ENCODE measurements around the gene FCHSD1. TPM values are rescaled to one million over a fixed set of nuclear protein-coding genes. Genes with fewer than 3 reads are reported as not detected.

The FCHSD1 gene
- polyA plus RNA-seq, 5 donors, result 18.7 to 26.5 (median 19.1) TPM

GRCh38 chr5:141646026-141646425 is 5.2 kb downstream of the FCHSD1 start:
- DNase-seq, result no peak

GRCh38 chr5:141641634-141642267 is 9.5 kb downstream of the FCHSD1 start:
- no peak for DNase-seq

GRCh38 chr5:141640698-141641097 is 10.5 kb downstream of the FCHSD1 start:
- DNase-seq, result no peak

- DNase-seq, result no peak
These were observed 11.2 kb downstream of the FCHSD1 start for GRCh38 chr5:141640051-141640415.

GRCh38 chr5:141639357-141640050 is 11.7 kb downstream of the FCHSD1 start:
- no peak for DNase-seq

GRCh38 chr5:141638771-141639170 is 12.4 kb downstream of the FCHSD1 start:
- DNase-seq, result no peak

GRCh38 chr5:141637767-141638419 is 13.3 kb downstream of the FCHSD1 start:
- peak in 1 of 2 donors; percentile 37 for DNase-seq

- no peak for DNase-seq
These were observed 14.0 kb downstream of the FCHSD1 start for GRCh38 chr5:141637123-141637766.

- DNase-seq, result peak; percentile 88 to 92
These were observed 14.7 kb downstream of the FCHSD1 start, which contains the start of the genes HDAC3 and RELL2 for GRCh38 chr5:141636413-141637122. HDAC3 (minus strand) TSS chr5:141636849; CDS start chr5:141636790, 59 bp downstream. RELL2 (plus strand) TSS chr5:141636997; CDS start chr5:141638226, 1,229 bp downstream.

- no peak for DNase-seq
These were observed 15.2 kb downstream of the FCHSD1 start for GRCh38 chr5:141636106-141636412.

GRCh38 chr5:141635646-141636045 is 15.6 kb downstream of the FCHSD1 start:
- DNase-seq, result no peak

- DNase-seq, result no peak
These were observed 16.5 kb downstream of the FCHSD1 start for GRCh38 chr5:141634720-141635119.

GRCh38 chr5:141633871-141634561 is 17.2 kb downstream of the FCHSD1 start:
- no peak for DNase-seq

GRCh38 chr5:141632650-141633049 is 18.6 kb downstream of the FCHSD1 start:
- no peak for DNase-seq

GRCh38 chr5:141630570-141631140 is 20.6 kb downstream of the FCHSD1 start:
- no peak for DNase-seq

- no peak for DNase-seq
These were observed 22.9 kb downstream of the FCHSD1 start for GRCh38 chr5:141628175-141628788.

GRCh38 chr5:141623611-141624010 is 27.6 kb downstream of the FCHSD1 start:
- DNase-seq, result no peak

GRCh38 chr5:141623186-141623585 is 28.0 kb downstream of the FCHSD1 start:
- DNase-seq, result no peak

- peak; percentile 97 to 98 for DNase-seq
These were observed 32.2 kb downstream of the FCHSD1 start, which contains the start of gene DIAPH1 for GRCh38 chr5:141618804-141619554. DIAPH1 (minus strand) TSS chr5:141619000; CDS start chr5:141618914, 86 bp downstream.

Measured in right lung (tissue), 5 donors.